ENCODE measurements around the gene ADCK2.
"Not testable (repeated sequence)": the region's sequence is repeated elsewhere in the genome, so short reads cannot be mapped to it uniquely, and the experiment has no call there.

The ADCK2 gene

GRCh38 chr7:140734729-140735128 is 62.0 kb downstream of the ADCK2 start:
- no peak for TF ChIP-seq ZFX (IDR thresholded peaks at IDR 0.05; ENCODE audit: borderline replicate concordance)
- TF ChIP-seq, protein P1, sequence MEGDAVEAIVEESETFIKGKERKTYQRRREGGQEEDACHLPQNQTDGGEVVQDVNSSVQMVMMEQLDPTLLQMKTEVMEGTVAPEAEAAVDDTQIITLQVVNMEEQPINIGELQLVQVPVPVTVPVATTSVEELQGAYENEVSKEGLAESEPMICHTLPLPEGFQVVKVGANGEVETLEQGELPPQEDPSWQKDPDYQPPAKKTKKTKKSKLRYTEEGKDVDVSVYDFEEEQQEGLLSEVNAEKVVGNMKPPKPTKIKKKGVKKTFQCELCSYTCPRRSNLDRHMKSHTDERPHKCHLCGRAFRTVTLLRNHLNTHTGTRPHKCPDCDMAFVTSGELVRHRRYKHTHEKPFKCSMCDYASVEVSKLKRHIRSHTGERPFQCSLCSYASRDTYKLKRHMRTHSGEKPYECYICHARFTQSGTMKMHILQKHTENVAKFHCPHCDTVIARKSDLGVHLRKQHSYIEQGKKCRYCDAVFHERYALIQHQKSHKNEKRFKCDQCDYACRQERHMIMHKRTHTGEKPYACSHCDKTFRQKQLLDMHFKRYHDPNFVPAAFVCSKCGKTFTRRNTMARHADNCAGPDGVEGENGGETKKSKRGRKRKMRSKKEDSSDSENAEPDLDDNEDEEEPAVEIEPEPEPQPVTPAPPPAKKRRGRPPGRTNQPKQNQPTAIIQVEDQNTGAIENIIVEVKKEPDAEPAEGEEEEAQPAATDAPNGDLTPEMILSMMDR (IDR thresholded peaks at IDR 0.05), result no peak
- no peak overlapping the region for H3K27ac ChIP-seq

- TF ChIP-seq, protein P1 (IDR thresholded peaks at IDR 0.05), result no peak
- TF ChIP-seq ZFX (IDR thresholded peaks at IDR 0.05; ENCODE audit: borderline replicate concordance), result no peak
- H3K27ac ChIP-seq, result no peak overlapping the region
Measured at GRCh38 chr7:140738280-140738679, 65.5 kb downstream of the ADCK2 start.

DNA sequence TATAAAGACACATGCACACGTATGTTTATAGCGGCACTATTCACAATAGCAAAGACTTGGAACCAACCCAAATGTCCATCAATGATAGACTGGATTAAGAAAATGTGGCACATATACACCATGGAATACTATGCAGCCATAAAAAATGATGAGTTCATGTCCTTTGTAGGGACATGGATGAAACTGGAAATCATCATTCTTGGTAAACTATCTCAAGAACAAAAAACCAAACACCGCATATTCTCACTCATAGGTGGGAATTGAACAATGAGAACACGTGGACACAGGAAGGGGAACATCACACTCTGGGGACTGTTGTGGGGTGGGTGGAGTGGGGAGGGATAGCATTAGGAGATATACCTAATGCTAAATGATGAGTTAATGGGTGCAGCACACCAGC is 70.5 kb downstream of the ADCK2 start:
- H3K27ac ChIP-seq, result not testable (repeated sequence)

DNA sequence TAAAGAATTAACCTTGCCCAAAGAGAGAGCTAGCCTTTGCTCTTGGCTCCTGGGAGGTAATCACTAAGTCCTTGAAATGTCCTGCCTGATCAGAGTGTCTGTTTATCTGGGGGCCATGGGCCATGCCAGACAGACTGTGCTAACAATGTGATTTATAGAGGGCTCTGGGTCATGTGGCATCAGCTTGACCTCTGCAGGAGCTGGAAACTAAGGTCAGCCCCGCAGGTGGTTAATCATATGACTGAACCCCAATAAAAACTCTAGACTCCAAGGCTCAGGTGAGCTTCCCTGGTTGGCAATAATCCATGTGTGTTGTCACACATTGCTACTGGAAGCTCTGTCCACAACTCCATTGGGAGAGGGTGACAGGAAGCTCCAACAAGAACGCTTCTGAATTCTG is 71.3 kb downstream of the ADCK2 start:
- TF ChIP-seq, protein P1 (IDR thresholded peaks at IDR 0.05), result no peak
- no peak for TF ChIP-seq ZFX (IDR thresholded peaks at IDR 0.05; ENCODE audit: borderline replicate concordance)
- H3K27ac ChIP-seq, result no peak overlapping the region

Data from 22Rv1 (cell line).